ENCODE measurements around the gene GFAP.
"Not testable (repeated sequence)": the region's sequence is repeated elsewhere in the genome, so short reads cannot be mapped to it uniquely, and the experiment has no call there.

GFAP gene

DNA sequence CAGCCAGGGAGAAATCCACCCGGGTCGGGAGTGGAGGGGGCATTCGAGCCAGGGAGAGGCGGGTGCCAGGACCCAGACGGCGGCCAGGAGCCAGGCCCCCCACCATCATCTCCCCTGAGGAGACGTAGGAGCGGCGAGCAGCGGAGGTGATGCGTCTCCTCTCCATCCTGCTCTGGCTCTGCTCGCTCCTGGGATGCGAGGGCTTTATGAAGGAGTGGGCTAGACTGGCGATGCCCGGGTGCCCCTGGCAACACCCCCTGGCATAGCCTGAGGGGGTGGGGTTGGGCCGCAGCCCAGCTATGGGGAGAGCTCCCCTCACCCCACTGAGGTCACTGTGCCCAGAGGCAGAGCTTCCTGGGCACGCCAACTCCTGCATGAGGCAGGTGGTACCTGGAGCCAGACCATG, at the start of gene GFAP:
TSS of gene GFAP (minus strand) at position 180 of the 406 bp plus-strand sequence. CDS start at position 166, 14 bp downstream.
- no peak for DNase-seq

DNA sequence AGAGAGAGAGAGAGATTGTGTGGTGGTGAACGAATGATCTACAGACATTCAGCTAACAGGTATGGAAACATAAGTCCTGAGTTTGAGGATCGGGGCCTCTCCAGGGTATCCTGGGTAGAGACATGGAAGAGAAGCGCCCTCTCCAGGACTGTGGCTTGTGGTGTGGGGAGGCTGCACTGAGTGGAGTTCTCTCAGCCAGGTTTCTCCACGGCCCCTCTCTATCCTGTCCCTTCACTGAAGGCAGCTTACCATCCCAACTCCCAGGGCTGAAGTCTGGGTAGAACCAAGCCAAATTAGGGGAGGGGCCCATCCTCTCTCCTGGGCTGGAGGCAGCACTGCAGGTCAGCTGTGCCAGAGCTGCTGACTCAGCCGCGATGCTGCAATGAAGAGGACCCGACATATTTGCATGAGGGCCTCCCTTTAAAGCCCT, 46.6 kb upstream of the GFAP start:
- peak; percentile 57 for DNase-seq

DNA sequence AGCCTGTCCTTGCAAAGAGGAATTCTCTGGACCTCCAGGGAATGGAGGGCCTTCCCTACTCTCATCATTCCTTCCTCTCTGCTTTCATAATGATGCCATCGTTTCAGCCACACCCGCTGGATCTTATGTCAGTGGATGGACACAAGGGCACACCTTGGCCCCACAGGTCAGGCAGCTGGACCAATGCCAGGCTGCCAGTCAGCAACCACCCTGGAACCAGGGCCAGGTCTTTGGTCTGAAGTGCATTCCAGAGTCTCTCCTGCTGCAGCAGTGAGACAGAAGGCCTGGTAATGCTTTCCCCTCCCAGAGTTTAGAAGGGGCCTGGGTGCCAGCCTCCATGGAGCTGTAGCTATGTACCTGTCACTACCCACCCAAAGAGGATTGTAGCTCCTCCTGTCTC, 45.4 kb upstream of the GFAP start:
- DNase-seq: peak; percentile 61

DNA sequence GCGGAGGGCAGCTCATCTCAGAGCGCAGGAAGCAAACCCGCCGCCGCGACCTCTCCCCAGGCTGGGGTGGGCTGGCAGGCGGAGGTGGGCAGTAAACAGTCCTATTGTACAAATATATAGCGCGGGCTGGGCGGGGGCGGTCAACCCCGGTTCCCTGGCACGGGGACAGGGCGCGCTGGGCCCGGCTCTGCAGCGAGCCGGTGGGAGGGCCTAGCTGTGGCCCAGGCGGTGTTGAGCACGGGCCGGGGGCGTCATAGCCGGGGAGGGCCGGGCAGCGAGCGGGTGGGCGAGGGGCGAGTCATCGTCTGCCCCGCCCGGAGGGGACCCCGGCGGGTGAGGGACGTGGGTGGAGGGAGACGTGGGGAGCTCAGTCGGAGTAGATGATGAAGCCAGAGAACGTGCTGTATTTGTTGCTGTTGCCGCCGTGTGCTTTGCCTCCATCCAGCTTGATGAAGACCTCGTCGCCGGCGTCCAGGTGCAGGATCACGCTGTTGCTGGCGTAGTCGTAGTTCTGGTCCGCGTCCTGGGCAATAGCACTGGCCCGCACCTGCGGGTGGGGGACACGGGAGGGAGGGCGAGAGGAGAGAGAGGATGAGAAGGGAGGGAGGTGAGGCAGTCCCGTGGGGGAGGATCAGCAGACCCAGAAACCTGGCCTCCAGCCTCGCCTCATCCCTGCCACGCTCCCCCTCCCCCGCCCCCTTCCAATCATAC, 44.7 kb upstream of the GFAP start:
- peak; percentile 66 for DNase-seq

DNA sequence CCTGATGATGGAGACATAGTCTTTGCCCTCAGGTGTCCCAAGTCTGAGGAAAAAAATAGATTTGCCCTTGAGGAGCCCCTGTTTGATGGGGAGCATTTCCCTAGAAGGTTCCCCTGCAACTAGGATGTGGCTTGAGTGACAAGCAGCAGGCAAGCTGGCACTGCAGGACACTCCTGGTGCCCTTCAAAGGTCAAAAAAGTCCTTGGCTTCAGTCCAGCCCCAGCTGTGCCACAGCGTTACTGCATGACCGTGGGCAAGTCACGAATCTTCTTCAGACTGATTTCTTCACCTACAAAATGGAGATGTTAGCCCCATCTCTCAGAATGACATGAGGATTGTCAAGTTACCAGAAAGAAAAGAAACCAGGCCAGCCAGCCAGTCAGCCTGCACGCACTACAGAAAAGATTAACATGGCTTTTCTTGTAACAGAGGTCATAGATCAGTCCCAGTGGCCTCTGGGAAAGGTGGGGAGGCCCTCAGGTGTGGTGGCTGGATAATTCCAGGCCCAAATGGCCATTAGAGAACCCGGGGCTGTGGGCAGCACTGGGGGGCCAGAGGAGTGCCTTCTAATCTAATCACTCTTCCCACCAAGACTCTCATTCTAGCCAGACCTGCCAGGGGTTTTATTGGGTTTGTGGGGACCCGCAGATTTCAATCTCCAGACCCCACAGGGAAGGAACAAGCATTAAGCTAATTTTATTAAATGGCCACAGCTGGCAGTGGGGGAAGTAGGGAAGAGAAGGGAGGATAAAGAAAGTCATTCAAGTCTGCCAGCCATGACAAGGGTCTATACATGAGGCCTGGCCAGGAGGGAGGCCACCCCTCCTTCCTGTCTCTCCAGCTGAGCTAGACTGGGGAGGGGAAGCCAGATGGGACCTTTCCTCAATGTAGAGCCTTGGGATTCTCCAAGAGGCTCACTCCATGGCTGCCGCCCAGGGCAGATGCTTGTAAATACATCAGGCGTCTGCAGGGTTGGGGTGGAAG, 42.0 kb upstream of the GFAP start:
- no peak for DNase-seq

DNA sequence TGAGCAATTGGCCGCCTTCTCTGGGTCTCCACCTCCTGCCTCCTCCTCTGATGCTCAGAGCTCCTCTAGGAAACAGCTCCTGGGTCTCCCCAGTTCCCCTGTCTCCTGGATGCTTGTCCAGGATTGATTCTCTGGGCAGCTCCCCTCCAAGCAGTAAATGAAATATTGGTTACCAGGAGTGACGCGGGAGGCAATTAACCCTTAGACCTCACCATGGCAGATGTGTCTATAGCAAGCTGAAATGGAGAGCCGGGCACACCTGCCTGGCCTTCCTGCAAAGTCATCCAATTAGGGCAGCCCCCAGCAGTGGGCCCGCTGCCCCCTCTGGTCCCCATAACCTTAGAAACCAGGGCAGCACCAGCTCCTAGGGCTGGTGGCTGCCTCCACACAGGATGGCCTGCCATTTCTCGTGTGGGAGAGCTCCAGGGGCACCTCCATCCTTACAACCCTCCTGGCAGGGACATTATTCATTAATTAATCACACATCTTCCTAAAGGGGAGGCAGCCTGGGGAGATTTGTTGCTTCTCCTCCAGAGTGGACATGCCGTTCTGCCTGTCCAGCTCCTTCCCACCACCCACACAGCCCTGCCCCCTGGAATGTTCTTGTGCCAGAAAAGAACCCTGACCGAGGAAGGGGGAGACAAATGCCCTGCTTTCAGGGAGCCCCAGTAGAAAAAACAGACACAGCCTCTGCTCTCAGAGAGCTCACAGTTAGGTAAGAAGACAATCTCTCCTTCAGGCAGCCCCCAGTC, 40.5 kb upstream of the GFAP start:
- DNase-seq: no peak

DNA sequence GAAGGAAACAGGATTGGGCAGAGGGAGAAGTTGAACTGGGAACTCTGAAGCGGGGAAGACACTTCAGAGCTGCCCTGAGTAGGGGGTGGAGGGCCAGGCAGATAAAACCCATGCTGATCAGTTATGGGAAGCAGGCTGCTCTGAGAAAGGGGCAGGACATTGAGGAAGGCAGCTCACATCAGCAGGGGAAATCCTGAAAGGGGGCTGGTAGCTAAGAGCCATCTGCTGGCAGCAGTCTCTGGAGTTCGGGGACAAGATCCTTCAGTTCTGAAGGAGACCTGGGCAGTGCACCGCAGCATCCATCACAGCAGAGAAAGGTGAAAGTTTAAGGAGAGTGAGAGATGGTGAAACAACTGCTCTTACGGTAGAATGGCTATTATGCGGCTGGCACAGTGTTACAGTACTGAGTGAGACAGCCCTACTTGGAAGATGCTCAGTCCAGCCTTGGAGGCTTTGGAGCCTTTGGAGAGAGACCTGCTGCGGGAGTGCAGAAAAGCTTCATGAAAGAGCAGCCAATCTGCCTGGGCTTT, 37.7 kb upstream of the GFAP start:
- no peak for DNase-seq

DNA sequence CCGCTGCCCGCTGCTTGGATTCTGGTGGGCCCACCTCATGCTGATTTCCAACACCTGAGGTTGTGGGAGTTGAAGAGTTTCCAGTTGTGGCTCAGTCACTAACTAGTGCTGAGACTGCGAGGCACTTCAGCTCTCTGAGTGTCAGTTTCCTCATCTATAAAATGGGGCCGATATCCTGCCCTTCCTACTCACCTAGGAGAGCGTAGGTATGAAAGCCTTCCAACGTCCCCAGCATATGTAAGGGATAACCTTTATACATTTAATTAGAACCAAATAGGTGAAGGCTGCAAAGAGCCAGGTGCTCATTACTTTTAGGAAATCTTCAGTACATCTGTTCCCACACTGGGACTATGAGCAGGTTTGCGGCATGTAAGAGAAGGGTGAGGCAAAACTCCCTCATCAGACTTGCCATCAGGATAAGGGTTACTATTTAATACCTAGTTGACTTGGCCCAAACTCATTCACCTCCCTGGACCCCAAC, 33.1 kb upstream of the GFAP start:
- no peak for DNase-seq

DNA sequence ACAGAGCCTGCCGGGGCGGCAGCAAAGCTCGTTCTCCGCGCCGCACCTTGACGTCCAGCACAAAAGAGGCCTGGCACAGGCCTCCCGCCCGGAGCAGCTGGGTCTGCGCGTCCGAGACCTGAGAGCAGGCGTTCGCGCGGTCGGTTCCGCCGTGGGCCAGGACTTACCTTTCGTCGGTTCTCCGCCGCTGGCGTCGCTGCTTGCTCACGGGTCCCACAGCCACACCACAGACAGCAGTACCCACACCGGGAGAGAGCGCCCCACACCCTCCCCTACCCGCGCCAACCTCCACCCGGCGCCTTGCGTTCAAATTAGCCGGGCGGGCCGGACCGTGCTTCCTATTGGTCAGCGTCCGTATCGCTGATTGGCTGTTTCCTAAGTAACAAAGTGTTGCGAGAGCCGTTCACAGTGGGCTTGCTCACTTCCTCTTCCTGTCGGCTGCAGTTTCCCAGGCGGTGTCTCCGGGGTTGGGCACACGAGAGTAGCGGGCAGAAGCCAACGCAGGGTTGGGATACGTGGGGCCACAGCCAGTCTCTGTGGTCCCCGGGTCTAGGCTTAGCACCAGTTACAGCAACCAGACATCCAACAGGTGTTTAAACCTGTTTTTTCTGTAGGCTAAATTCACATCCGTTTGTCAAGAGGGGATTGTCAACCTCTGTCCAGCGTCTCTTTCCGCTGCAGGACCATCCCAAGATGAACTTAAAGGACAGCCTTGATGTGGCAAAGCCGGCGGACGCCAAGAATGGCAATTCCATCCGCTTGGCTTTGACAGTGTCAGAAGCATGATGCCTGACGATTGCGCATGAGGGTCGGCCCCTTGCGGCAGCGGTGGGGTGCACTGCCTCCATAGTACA, 32.4 kb upstream of the GFAP start, which contains the start of gene KIF18B:
TSS of gene KIF18B (minus strand) at position 313 of the 854 bp plus-strand sequence. CDS start 11,429 bp downstream, outside the sequence.
- peak; percentile 99 for DNase-seq

DNA sequence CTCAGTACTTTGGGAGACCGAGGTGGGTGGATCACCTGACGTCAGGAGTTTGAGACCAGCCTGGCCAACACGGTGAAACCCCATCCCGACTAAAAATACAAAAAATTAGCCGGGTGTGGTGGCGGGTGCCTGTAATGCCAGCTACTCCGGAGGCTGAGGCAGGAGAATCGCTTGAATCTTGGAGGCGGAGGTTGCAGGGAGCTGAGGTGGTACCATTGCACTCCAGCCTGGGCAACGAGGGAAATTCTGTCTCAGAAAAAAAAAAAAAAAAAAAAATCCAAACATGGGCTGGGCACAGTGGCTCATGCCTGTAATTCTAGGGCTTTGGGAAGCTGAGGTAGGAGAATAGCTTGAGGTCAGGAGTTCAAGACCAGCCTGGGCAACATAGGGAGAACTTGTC, 30.4 kb upstream of the GFAP start:
- not testable (repeated sequence) for DNase-seq

DNA sequence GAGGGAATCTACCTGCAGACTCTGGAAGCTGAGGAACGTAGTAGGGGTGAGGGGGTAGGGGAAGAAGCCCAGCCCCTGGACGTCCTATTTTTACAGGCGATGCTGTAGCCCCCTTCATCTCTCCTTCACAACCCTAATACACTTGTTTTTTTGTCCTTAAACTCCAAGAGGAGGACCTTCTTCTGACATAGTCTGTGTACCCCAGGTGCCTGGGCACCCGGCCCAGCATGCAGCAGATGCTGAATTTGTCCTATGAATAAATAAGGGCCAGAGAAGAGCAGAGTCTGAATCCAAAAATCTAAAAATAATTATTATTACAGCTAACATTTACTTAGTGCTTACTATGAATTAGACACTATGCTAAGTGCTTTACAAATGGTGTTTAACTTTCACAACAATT, 27.2 kb upstream of the GFAP start:
- DNase-seq: no peak

DNA sequence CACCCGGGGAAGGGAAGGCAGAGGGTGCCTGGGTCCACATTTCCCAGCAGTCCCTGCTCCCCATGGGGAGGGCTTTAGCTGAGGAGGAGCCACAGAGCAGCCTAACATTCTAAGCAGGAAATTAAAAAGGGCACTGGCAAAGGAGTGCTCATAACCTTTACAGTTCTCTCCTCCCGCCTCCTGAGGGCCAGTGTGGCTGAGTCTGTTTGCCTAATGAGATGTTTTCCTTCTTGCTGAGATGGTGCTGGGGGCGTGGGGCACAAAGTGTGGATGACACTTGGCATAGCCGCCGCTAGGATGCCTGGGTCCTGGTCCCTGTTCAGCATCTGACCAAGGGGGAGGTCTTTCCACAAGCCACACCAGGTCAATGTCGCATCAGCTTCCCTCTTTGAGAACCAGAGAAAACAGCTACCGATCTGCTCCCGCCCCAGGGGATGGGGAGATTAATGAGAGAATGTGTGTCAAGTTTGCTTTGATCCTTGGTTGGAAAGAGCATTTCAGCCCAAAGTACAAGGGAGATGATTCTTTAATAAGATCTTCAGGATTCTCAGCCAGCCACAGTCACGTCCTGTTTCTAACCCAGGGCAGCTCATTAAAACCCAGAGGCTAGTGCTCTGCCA, 26.5 kb upstream of the GFAP start:
- no peak for DNase-seq

DNA sequence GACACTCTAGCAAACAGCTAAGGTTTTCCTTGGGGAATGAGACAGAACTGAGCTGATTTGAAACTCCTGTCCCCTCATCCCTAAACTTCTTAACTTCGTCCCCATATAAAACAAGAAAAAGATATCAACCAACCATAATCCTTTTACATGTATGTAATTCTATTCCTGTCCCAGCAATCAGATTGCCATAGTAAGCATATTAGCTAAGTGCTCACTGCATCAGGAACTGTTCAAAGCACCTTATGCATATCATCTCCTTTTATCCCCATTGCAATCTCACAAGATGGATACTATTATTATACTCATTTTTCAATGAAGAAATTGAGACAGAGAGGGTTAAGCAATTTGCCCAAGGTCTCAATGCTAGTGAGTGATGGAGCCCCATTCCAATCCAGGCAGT, 25.5 kb upstream of the GFAP start:
- no peak for DNase-seq

DNA sequence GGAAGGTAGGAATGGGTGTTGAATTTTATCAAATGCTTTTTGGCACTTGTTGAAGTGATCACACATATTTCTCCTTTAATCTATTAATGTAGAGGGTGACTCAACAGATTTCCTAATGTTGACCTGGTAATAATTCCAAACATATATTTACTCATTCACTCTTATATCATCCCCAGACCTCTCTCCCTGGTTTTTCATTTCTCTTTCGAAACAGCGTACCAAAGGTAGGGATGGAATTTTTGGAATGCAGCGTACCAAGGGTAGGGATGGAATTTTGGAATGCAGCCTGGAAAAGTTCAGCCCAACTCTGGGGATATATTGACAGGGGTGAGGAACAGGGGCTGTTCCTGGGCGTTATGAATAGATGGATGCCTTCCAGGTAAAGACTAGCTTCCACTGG, 25.0 kb upstream of the GFAP start:
- no peak for DNase-seq

DNA sequence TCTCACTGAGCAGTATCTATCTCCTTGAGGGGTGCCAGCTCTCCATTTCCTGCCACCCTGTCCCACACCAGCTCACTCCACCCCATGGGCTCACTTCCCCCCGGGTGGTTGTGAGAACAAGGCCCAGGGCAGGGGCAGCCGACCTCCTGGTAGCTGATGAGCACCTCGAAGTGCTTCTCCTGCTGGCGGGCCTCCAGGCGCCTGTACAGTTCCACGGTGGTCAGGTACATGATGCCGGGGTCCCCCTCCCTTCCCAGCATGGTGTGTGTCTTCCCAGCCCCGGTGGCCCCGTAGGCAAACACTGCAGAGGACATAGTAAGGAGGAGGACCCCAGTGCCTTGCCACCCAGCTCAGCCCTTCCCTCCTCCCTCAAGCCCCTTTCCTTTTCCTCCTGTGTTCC, 19.8 kb upstream of the GFAP start:
- DNase-seq: no peak

DNA sequence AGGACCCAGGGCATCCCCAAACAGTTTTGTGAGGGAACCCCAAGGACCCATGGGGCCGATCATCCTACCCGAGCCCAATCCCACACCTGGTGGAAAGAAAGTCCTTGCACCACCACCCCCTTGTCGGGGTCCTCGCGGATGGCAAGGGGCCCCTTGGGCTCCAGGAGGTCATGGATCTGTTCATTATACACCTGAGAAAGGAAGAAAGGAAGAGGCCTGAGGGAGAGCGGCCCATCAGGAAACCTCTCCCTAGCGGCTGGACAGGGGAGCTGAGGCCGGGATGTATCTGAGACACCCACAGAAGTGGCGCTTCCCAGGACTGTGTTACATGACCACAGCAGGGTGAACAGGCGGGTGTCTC, 19.4 kb upstream of the GFAP start:
- no peak for DNase-seq

DNA sequence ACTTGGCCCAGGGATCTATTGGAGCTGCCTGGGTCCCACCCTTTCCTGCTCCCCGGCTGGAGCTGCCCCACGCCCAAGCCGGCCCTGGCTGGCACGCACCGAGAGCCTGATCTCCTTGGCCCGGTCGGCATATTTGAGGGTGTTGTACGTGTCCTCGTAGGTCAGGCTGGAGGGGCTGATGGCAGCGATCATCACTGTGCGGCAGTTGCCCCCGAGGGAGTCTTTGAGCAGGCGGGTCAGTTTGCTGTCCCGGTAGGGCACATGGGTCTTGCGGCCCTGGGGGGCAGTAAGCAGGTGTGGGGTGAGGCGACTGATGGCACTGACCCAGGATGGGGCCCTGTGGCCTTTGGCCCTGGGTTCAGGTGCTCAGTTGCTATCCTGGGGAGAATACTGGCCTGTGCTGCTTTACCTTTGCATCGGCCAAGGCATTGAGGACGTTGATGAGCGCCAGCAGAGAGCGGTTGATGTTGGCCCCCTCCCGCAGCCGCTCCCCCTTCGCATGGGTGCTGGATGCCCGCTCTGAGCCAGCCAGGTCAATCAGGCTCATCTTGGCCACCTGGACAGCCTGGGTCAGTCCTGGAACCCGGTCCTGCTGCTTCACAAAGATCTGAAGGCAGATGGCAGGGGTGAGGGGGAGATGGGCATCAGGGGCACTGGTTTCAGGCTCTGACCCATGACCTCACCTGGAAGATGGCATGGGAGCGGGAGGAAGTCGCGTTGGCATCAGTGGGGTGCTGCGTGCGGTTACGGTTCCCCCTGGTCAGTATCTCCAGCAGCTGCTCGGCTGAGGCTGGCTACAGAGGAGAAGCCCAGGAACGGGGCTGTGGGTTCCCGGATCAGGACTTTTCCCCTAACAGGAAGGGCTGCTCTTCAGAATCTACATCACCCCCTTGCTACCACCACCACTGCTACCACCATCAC, 18.8 kb upstream of the GFAP start:
- no peak for DNase-seq

DNA sequence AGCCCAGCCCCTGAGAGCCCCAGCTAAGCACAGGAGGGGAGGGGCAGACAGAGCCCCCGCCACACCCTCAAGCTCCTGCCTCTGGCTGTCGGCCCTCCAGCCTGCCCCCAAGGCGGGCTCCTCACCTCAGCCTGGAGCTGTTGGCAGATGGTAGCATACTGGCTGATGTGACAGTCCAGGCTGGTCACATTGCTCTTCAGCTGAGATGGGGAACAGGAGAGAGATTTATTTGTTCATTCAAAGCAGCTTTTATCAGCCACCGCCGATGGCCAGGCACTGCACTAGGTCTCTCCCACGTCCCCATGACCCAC, 17.4 kb upstream of the GFAP start:
- DNase-seq: no peak

DNA sequence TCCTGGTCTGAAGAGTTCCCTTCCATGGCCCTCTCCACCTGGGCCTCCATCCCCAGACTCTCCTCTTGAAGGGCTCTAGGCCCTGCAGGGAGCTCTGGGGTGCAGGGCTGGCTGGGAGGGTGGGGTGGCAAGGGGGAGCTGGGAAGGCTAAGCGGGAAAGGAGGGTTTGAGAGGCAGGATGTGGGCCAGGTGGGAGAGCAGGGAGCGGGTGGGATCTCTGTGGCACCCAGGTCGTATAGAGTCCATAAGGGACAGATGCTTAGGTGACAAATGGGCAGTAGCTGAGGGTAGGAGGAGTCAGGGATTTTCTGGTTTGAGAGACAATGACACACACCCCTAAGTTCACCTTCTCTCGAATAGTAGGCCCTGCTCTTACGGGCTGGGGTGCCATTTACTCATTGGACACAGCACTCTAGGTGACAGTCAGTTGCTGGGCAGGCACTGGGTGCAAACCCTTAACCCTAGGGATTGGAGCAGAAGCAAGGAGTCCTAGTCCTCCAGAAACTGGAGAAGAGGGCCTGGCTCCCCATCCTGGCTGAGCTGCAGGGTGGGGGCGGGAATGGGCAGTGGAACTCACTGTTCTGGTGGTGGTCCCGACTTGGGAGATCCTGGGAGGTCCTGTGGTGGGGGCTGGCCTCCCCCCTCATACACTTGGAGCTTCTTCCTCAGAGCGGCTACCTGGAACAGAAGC, 16.9 kb upstream of the GFAP start:
- DNase-seq: no peak

DNA sequence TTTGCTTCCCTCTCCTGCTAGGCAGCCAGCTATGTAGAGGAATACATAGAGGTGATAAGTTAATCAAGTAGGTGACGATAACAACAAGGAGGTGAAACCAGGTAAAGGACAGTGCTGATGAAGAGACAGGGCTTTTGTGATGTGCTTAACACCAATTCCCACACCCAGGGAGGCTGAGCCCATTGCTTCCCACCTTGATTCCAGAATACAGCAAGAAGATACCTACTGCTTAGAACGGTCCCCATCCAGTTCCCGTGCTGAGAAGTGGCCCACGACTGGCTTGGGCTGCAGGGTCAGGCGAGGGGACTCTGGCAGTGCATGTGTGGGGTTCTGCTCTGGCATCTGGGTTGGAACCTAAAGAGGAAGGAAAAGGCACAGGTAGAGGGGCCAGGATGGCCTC, 16.1 kb upstream of the GFAP start:
- no peak for DNase-seq
